ENCODE results near the gene IFRD2.

IFRD2 gene

GRCh38 chr3:50302095-50303012, 10.1 kb upstream of the IFRD2 start:
- no peak for DNase-seq (ENCODE audit: low spot score)

GRCh38 chr3:50300681-50301254, 8.5 kb upstream of the IFRD2 start:
- DNase-seq (ENCODE audit: low spot score): no peak

DNA sequence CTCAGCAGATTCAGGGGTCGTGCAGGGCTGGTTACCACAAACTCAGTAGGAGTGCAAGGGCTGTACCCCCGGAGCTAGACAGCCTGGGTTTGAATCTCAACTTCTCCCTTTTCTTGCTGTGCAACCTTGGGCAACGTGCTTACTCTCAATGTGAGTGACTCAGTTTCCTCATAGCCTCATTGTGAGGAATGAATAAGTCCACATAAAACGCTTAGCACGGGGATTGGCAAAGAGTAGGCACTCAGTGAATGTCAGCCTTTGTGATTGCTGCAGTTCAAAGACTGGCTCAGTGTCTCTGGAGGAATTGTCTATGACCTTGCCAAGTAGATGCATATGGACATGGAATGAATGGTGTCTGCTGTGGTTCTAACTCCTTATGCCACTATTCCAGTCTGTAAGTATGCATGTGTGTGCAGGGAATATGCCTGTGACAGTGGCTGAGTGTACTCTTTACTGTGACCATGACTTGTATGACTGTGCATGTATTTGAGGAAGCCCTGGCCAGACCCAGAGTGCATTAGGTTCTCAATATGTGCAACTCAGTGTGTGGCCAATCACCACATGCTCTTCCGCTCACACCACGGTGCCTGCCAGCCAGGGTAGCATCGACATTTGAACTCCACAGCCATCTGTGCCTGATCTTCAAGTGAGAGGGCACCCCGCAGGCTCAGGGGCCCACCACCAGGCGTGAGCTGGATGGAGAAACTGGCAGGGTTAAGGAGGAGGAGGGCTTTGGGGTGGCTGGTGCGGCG, 7.9 kb upstream of the IFRD2 start:
- DNase-seq (ENCODE audit: low spot score): peak; percentile 61

GRCh38 chr3:50299638-50299928, 7.4 kb upstream of the IFRD2 start:
- no peak for DNase-seq (ENCODE audit: low spot score)

DNA sequence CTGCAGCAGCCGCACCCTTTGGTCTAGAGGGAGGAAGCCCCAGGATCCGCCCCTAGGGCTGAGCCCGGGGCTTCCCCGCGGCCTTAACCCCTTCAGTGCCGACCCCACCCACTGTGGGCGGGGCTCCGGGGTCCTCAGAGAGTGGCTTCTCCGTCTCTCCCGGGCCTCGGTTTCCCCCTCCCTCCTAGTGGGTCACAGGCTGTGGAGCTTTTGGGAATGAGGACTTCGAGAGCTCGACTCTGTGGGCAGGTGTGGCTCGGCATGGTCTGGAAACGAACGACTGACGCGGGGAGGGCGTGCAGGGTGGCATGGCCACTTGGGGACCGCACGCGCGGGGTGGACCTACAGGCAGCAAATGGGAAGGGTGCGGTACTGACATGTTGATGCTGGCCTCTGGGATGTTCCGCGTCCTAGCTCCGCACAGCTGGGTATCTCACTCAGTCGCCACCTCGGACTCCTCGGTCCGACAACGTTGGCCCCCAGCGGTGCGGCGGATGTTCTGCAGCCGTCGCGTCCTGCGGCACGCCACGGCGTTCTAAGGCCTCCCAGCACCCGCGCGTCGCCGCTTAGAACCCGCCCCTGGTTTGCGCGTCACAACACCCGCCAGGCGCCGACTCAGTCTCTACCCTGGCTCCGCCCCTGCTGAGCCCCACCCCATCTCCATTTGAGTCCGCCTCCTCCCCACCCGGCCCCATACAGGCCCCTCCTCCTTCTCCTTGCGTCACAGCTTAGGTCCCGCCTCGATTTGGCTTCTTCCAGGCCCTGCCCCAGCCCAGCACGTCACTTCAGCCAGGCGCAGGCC, 6.8 kb upstream of the IFRD2 start, which contains the start of the genes HYAL3 and NAA80:
TSS of gene HYAL3 (minus strand) at position 570 of the 802 bp plus-strand sequence. CDS start 3,803 bp downstream, outside the sequence.
TSS of gene NAA80 (minus strand) at position 570 of the 802 bp plus-strand sequence. CDS start 1,942 bp downstream, outside the sequence.
- peak; percentile 100 for DNase-seq (ENCODE audit: low spot score)

DNA sequence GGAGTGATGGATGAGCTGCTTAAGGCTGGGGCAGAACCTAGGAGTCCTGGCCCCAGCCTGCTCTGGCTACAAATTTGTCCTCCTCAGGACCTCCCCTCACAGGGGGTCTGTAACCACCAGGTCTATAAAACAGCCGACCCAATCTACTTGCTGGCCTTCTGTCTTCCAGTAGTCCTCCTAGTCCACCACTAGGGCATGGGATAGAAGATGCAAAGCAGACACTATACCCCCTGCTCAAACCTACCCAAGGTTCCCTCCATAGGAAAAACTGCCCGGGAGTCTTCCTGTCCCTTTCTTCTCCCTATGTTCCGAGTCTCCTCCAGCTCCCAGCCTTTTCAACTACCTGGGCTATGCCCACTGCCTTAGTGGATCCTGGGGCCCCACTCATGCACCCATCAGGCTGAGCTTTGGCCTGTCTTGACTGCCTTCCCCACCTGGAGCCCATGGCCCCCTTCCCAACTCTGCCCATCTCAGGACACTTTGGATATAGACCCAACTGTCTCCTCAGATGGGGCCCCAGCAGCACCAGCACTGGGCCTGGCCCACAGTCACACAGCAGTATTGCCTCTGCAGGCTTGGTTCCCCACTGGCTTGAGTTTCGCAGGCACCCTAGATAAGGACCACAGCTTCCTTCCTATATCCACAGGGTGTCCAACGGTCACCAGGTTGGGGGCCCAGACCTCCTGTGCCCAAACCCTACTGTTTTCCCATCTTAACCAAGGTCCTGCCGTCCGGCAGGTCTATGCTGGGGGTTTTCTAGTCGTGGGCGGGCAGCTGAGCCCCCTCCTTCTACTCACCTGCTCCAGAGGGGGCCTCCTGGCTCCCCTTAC, 5.9 kb upstream of the IFRD2 start:
- DNase-seq (ENCODE audit: low spot score): peak; percentile 70

GRCh38 chr3:50297384-50297775, 5.2 kb upstream of the IFRD2 start:
- DNase-seq (ENCODE audit: low spot score): no peak

- DNase-seq (ENCODE audit: low spot score): peak; percentile 64
Observed at GRCh38 chr3:50296721-50297383, 4.6 kb upstream of the IFRD2 start.

- peak; percentile 61 for DNase-seq (ENCODE audit: low spot score)
Observed at GRCh38 chr3:50295553-50296431, 3.6 kb upstream of the IFRD2 start.

- no peak for DNase-seq (ENCODE audit: low spot score)
Observed at GRCh38 chr3:50294492-50295403, 2.5 kb upstream of the IFRD2 start.

- DNase-seq (ENCODE audit: low spot score): no peak
Observed at GRCh38 chr3:50294089-50294488, 1.9 kb upstream of the IFRD2 start.

- DNase-seq (ENCODE audit: low spot score): no peak
Observed at GRCh38 chr3:50293079-50293801, 1.0 kb upstream of the IFRD2 start.

- peak; percentile 61 for DNase-seq (ENCODE audit: low spot score)
Observed at GRCh38 chr3:50290161-50290641, 2.0 kb downstream of the IFRD2 start.

DNA sequence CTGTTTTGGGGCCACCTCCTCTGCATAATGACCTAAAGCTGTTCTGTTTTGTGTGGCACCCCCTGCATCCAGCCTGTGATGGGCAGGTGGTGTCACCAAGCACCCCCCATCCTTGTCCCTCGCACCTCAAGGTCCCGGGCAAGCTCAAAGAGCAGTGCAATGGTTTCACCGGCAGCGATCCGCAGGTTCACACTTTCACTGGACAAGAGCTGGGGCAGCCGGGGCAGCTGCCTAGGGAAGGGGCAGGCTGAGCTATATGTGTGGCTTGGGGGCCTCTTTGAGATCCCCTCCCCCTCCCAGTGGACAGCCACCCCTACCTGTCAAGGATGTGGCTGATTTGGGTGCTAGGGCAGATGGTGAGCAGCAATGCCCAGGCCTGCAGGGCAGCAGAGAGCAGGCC, 3.1 kb downstream of the IFRD2 start:
- no peak for DNase-seq (ENCODE audit: low spot score)

- DNase-seq (ENCODE audit: low spot score): no peak
Observed at GRCh38 chr3:50288387-50289007, 3.7 kb downstream of the IFRD2 start.

- no peak for DNase-seq (ENCODE audit: low spot score)
Observed at GRCh38 chr3:50287262-50287661, 5.0 kb downstream of the IFRD2 start.
